HG03097 (cell line): ENCODE results near the gene RNLS.

Source experiments
- ATAC-seq: cut with Tn5 transposase; IDR thresholded peaks from one replicate; pipeline ENCODE4 v1.9.1; 2021; ENCODE audit not compliant: unreplicated experiment, low FRiP score

Gene RNLS

GRCh38 chr10:88553116-88553752 lies 29.9 kb downstream of the RNLS start:
- no peak for ATAC-seq

GRCh38 chr10:88551246-88551645 lies 31.9 kb downstream of the RNLS start:
- no peak for ATAC-seq

- ATAC-seq: no peak
Observed at GRCh38 chr10:88546497-88546896, 36.6 kb downstream of the RNLS start.

GRCh38 chr10:88545359-88545758 lies 37.8 kb downstream of the RNLS start:
- ATAC-seq: no peak

GRCh38 chr10:88544140-88544870 lies 38.8 kb downstream of the RNLS start:
- no peak for ATAC-seq

GRCh38 chr10:88542522-88542921 lies 40.6 kb downstream of the RNLS start:
- ATAC-seq: no peak

- ATAC-seq: no peak
Observed at GRCh38 chr10:88541116-88541626, 41.9 kb downstream of the RNLS start.

GRCh38 chr10:88540351-88540750 lies 42.8 kb downstream of the RNLS start:
- no peak for ATAC-seq

- no peak for ATAC-seq
Observed at GRCh38 chr10:88538048-88538447, 45.1 kb downstream of the RNLS start.

GRCh38 chr10:88537322-88537721 lies 45.8 kb downstream of the RNLS start:
- ATAC-seq: no peak

GRCh38 chr10:88536437-88536836 lies 46.7 kb downstream of the RNLS start:
- ATAC-seq: no peak

GRCh38 chr10:88534072-88534665 lies 48.9 kb downstream of the RNLS start:
- no peak for ATAC-seq

GRCh38 chr10:88531392-88532052 lies 51.6 kb downstream of the RNLS start:
- ATAC-seq: no peak

GRCh38 chr10:88530629-88531391 lies 52.3 kb downstream of the RNLS start:
- no peak for ATAC-seq

GRCh38 chr10:88530093-88530492 lies 53.0 kb downstream of the RNLS start:
- no peak for ATAC-seq

GRCh38 chr10:88528806-88529570 lies 54.1 kb downstream of the RNLS start:
- no peak for ATAC-seq

- ATAC-seq: no peak
Observed at GRCh38 chr10:88528201-88528600, 54.9 kb downstream of the RNLS start.

GRCh38 chr10:88527245-88527644 lies 55.9 kb downstream of the RNLS start:
- ATAC-seq: no peak

- no peak for ATAC-seq
Observed at GRCh38 chr10:88526501-88527105, 56.5 kb downstream of the RNLS start.
